ENCODE measurements around the gene KLK5. TPM values are rescaled to one million over a fixed set of nuclear protein-coding genes. Genes with fewer than 3 reads are reported as not detected.

The KLK5 gene
- total RNA-seq, 1 experiment from 2014 or later: not detected

Other genes with a start within 250 kb of the KLK5 start
- gene SHANK1, start 233.2 kb downstream of the KLK5 start, total RNA-seq (2014; rRNA removed): 3.6 and 6.3 TPM in 2 replicates
- 129 and 189 TPM in 2 replicates for gene CLEC11A, start 229.7 kb downstream of the KLK5 start, total RNA-seq (2014; rRNA removed)
- gene GPR32, start 182.6 kb downstream of the KLK5 start, total RNA-seq (2014; rRNA removed): not detected in 2 replicates
- not detected in 2 replicates for gene ACP4, start 162.6 kb downstream of the KLK5 start, total RNA-seq (2014; rRNA removed)
- gene KLK1, start 129.3 kb downstream of the KLK5 start, total RNA-seq (2014; rRNA removed): not detected in 2 replicates
- gene KLK15, start 119.5 kb downstream of the KLK5 start, total RNA-seq (2014; rRNA removed): not detected in 2 replicates
- gene KLK3, start 98.1 kb downstream of the KLK5 start, total RNA-seq (2014; rRNA removed): not detected in 2 replicates
- not detected in 2 replicates for gene KLK2, start 79.6 kb downstream of the KLK5 start, total RNA-seq (2014; rRNA removed)
- not detected in 2 replicates for gene KLK4, start 41.6 kb downstream of the KLK5 start, total RNA-seq (2014; rRNA removed)
- gene KLK6, start 16.6 kb upstream of the KLK5 start, total RNA-seq (2014; rRNA removed): not detected in 2 replicates
- gene KLK7, start 30.9 kb upstream of the KLK5 start, total RNA-seq (2014; rRNA removed): not detected in 2 replicates
- gene KLK8, start 48.6 kb upstream of the KLK5 start, total RNA-seq (2014; rRNA removed): not detected in 2 replicates
- not detected in 2 replicates for gene KLK10, start 66.7 kb upstream of the KLK5 start, total RNA-seq (2014; rRNA removed)
- gene KLK11, start 73.6 kb upstream of the KLK5 start, total RNA-seq (2014; rRNA removed): not detected in 2 replicates
- gene KLK12, start 82.0 kb upstream of the KLK5 start, total RNA-seq (2014; rRNA removed): not detected in 2 replicates
- not detected in 2 replicates for gene KLK13, start 112.1 kb upstream of the KLK5 start, total RNA-seq (2014; rRNA removed)
- not detected in 2 replicates for gene KLK14, start 129.8 kb upstream of the KLK5 start, total RNA-seq (2014; rRNA removed)
- gene CTU1, start 155.4 kb upstream of the KLK5 start, total RNA-seq (2014; rRNA removed): 13.8 and 13.9 TPM in 2 replicates
- gene SIGLEC9, start 171.9 kb upstream of the KLK5 start, total RNA-seq (2014; rRNA removed): not detected in 2 replicates
- gene SIGLEC7, start 189.3 kb upstream of the KLK5 start, total RNA-seq (2014; rRNA removed): not detected in 2 replicates